Natural killer cell (primary cell): Measurements from ENCODE around the gene CA14. TPM values are rescaled to one million over a fixed set of nuclear protein-coding genes. Genes with fewer than 3 reads are reported as not detected.

Experiments
- ATAC-seq, 3 donors: fragments of 150-1000 bp in 2 of 3; fragments of 200-7000 bp in 1 of 3; cut with Tn5 transposase; 1 replicate in 1 of 3; 2 replicates in 2 of 3; pipeline ENCODE4 v1.10.0; 2021; ENCODE audit warnings: mild to moderate bottlenecking in 2 of 3, moderate library complexity in 2 of 3
- DNase-seq, 2 donors: peaks; one replicate each; pipeline versions ENCODE4 v3.0.0 to v3.0.0-alpha.2; 2013 to 2021; ENCODE audit warnings: mixed read lengths in 1 of 2
- H3K27ac ChIP-seq: one replicate; pipeline ENCODE4 v1.5.1; 2013; ENCODE audit warnings: mild to moderate bottlenecking, low read length
- H3K27me3 ChIP-seq: one replicate; pipeline ENCODE4 v1.6.1; 2013; ENCODE audit warnings: low read length; ENCODE audit not compliant: control insufficient read depth, insufficient read depth
- H3K36me3 ChIP-seq: one replicate; pipeline ENCODE4 v1.6.1; 2013; ENCODE audit warnings: low read length; ENCODE audit not compliant: control insufficient read depth, insufficient read depth
- H3K4me1 ChIP-seq: one replicate; pipeline ENCODE4 v1.6.1; 2013; ENCODE audit warnings: low read length; ENCODE audit not compliant: control insufficient read depth, insufficient read depth
- H3K4me3 ChIP-seq: one replicate; pipeline ENCODE4 v1.5.1; 2013; ENCODE audit warnings: low read length
- H3K9me3 ChIP-seq: one replicate; pipeline ENCODE4 v1.6.1; 2013; ENCODE audit warnings: low read length; ENCODE audit not compliant: control insufficient read depth, insufficient read depth
- H3K27ac Mint-ChIP-seq, 2 donors: one replicate each; pipeline ENCODE4 v1.8.0; 2022; ENCODE audit warnings: mild to moderate bottlenecking in 2 of 2, mixed read lengths in 2 of 2, moderate library complexity in 1 of 2
- H3K27me3 Mint-ChIP-seq, 2 donors: one replicate each; pipeline ENCODE4 v1.8.0; 2022; ENCODE audit warnings: low read depth in 2 of 2, mixed read lengths in 2 of 2
- H3K36me3 Mint-ChIP-seq: one replicate; pipeline ENCODE4 v1.8.0; 2022; ENCODE audit warnings: mixed read lengths
- H3K4me1 Mint-ChIP-seq, 2 donors: one replicate each; pipeline ENCODE4 v1.8.0; 2022; ENCODE audit warnings: mixed read lengths in 2 of 2
- H3K4me3 Mint-ChIP-seq: one replicate; pipeline ENCODE4 v1.8.0; 2022; ENCODE audit warnings: mild to moderate bottlenecking, moderate library complexity, mixed read lengths
- H3K9me3 Mint-ChIP-seq, 2 donors: one replicate each; pipeline ENCODE4 v1.8.0; 2022; ENCODE audit warnings: mixed read lengths in 2 of 2
- CTCF ChIP-seq: fragments of 200-600 bp; IDR thresholded peaks from one replicate; pipeline ENCODE4 v1.8.0; 2022; ENCODE audit warnings: antibody characterized with exemption
- WGBS: methylation state at CpG from one replicate; pipeline ENCODE4 v1.1.7; 2013; ENCODE audit warnings: missing lambda C conversion rate; ENCODE audit not compliant: insufficient coverage; 5-methylcytosine and 5-hydroxymethylcytosine counted together
- intact Hi-C: fragments of 100-400 bp; cut with micrococcal nuclease; formaldehyde crosslinking; loops from one replicate; pipeline ENCODE4 v1.14.2; 2022
- total RNA-seq, 4 donors: library from RNA; stranded (reverse); fragments of 120-200 nt in 1 of 4; gene quantifications; one replicate each; pipeline versions ENCODE4 v1.2.3 to v1.2.4, GENCODE V29; 2013 to 2022

The CA14 gene
- total RNA-seq, 3 donors from 2014 or later (not counting 1 experiment from before 2014, with no cell fraction given) = not detected

GRCh38 chr1:150234309-150234565 lies 23.3 kb upstream of the CA14 start:
- H3K27ac Mint-ChIP-seq = no peak overlapping the region

GRCh38 chr1:150234566-150235293 lies 22.8 kb upstream of the CA14 start:
- Mint-ChIP-seq H3K4me1 (peaks cover 16 to 19% of the 10 kb centered on the region in 2 donors), H3K9me3 (no peaks in the 10 kb centered on the region), H3K27me3 (no peaks in the 10 kb centered on the region), H3K36me3 (no peaks in the 10 kb centered on the region), H3K4me3 (no peak overlapping the region), H3K27ac (no peak overlapping the region)
- TF ChIP-seq CTCF = no peak
- Histone ChIP-seq H3K9me3 (no peaks in the 10 kb centered on the region), H3K27me3 (no peaks in the 10 kb centered on the region), H3K27ac (peak overlapping the region; percentile 99), H3K4me1 (peaks cover 14% of the 10 kb centered on the region), H3K4me3 (peak overlapping the region; percentile 97), H3K36me3 (no peaks in the 10 kb centered on the region)
- peak; percentile 60 to 77 (median 69) for ATAC-seq
- DNase-seq = peak; percentile 89 to 96
- WGBS = under 1% methylated on average over 78 of the region's 78 CpGs
- intact Hi-C loops = loop anchor here (1.0 to 10.0 kb wide), 3 partner anchors 20 to 330 kb away; partner anchors contain the start of gene RPRD2

More at GRCh38 chr1:150234309-150234565, 23.3 kb upstream of the CA14 start:
- Mint-ChIP-seq H3K27me3 (no peaks in the 10 kb centered on the region), H3K4me1 (peaks cover 16 to 19% of the 10 kb centered on the region in 2 donors), H3K9me3 (no peaks in the 10 kb centered on the region), H3K4me3 (no peak overlapping the region), H3K36me3 (no peaks in the 10 kb centered on the region)
- Histone ChIP-seq H3K9me3 (no peaks in the 10 kb centered on the region), H3K27me3 (no peaks in the 10 kb centered on the region), H3K27ac (peak overlapping the region; percentile 99), H3K36me3 (no peaks in the 10 kb centered on the region), H3K4me3 (peak overlapping the region; percentile 97), H3K4me1 (peaks cover 14% of the 10 kb centered on the region)
- DNase-seq (no peak), ATAC-seq (no peak)
- no peak for TF ChIP-seq CTCF
- 0% methylated on average over 9 of the region's 9 CpGs for WGBS
- intact Hi-C loops = loop anchor here (1.0 to 10.0 kb wide), 3 partner anchors 20 to 331 kb away; partner anchors contain the start of gene RPRD2

GRCh38 chr1:150235294-150235851 lies 22.2 kb upstream of the CA14 start:
- H3K36me3 Mint-ChIP-seq = no peaks in the 10 kb centered on the region
- H3K4me1 ChIP-seq = peaks cover 14% of the 10 kb centered on the region
- no peaks in the 10 kb centered on the region for H3K9me3 ChIP-seq
- no peak for TF ChIP-seq CTCF
- no peak overlapping the region for H3K27ac Mint-ChIP-seq
- ATAC-seq (no peak), DNase-seq (peak in 1 of 2 donors; percentile 59)
- H3K4me3 ChIP-seq = peak overlapping the region; percentile 97
- 0% methylated on average over 17 of the region's 27 CpGs for WGBS
- H3K27ac ChIP-seq = peak overlapping the region; percentile 99
- no peaks in the 10 kb centered on the region for H3K27me3 ChIP-seq
- no peaks in the 10 kb centered on the region for H3K27me3 Mint-ChIP-seq
- intact Hi-C loops = loop anchor here (10.0 kb wide), 1 partner anchor 329 kb away; no protein-coding TSS in a partner anchor
- H3K4me1 Mint-ChIP-seq = peaks cover 16 to 19% of the 10 kb centered on the region in 2 donors
- H3K36me3 ChIP-seq = no peaks in the 10 kb centered on the region
- no peaks in the 10 kb centered on the region for H3K9me3 Mint-ChIP-seq
- H3K4me3 Mint-ChIP-seq = no peak overlapping the region
